ENCODE results near the gene CCDC92B.

GRCh38 chr17:2694381-2695242 lies 54.8 kb downstream of the CCDC92B start:
- TF ChIP-seq CTCF (IDR thresholded peaks at IDR 0.05; ENCODE audit: low read depth, low read length) (no peak), EZH2phosphoT487 (IDR thresholded peaks at IDR 0.05; ENCODE audit: low read depth) (no peak)

Data from OCI-LY3 (cell line).